Measurements from ENCODE around the gene VSIG10. TPM values are rescaled to one million over a fixed set of nuclear protein-coding genes. Genes with fewer than 3 reads are reported as not detected.

Gene VSIG10
- total and polyA plus RNA-seq, 2 of the 13 experiments (the other 11 are each of a cell fraction or from before 2014, with no cell fraction given): 25.6 to 42.5 TPM

DNA sequence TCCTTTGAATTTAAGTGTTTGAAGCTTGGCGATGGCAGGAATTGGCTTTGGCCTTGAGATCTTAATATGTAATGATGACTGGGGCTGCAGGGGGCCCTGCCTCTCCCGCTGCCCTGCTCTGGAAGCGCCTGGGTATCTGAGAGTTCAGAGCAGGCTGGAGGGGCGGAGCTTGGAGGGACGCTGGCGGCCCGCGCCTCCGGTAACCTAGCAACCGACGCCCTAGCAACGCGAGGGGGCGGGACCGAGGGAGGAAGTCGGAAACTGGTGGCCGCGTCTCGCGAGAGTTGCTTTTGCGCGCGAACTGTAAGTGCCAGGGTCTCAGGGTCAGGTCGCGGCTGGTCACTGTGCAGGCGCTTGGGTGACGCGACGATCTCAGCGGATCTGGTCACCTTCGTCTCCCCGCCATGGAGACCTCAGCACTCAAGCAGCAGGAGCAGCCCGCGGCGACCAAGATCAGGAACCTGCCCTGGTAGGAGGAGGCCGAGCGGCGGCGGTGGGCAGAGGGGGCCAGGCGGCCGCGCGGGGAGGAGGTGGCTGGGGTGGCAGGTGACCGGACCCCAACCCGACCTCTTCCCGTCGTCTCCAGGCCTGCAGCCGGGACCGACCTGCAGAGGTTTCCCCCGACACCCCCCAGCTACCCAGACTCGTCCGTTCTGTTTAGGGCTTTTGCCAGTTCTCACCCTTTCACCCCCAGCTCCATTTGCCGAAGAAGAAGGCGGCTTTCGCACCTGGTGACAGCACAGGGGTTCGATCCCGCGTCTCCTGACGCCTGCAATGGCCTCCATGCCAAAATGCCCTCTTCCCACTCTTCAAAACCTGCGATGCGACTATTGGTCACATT, 87.2 kb downstream of the VSIG10 start, which contains the start of gene RFC5 (continued):
- TF ChIP-seq, protein P1, sequence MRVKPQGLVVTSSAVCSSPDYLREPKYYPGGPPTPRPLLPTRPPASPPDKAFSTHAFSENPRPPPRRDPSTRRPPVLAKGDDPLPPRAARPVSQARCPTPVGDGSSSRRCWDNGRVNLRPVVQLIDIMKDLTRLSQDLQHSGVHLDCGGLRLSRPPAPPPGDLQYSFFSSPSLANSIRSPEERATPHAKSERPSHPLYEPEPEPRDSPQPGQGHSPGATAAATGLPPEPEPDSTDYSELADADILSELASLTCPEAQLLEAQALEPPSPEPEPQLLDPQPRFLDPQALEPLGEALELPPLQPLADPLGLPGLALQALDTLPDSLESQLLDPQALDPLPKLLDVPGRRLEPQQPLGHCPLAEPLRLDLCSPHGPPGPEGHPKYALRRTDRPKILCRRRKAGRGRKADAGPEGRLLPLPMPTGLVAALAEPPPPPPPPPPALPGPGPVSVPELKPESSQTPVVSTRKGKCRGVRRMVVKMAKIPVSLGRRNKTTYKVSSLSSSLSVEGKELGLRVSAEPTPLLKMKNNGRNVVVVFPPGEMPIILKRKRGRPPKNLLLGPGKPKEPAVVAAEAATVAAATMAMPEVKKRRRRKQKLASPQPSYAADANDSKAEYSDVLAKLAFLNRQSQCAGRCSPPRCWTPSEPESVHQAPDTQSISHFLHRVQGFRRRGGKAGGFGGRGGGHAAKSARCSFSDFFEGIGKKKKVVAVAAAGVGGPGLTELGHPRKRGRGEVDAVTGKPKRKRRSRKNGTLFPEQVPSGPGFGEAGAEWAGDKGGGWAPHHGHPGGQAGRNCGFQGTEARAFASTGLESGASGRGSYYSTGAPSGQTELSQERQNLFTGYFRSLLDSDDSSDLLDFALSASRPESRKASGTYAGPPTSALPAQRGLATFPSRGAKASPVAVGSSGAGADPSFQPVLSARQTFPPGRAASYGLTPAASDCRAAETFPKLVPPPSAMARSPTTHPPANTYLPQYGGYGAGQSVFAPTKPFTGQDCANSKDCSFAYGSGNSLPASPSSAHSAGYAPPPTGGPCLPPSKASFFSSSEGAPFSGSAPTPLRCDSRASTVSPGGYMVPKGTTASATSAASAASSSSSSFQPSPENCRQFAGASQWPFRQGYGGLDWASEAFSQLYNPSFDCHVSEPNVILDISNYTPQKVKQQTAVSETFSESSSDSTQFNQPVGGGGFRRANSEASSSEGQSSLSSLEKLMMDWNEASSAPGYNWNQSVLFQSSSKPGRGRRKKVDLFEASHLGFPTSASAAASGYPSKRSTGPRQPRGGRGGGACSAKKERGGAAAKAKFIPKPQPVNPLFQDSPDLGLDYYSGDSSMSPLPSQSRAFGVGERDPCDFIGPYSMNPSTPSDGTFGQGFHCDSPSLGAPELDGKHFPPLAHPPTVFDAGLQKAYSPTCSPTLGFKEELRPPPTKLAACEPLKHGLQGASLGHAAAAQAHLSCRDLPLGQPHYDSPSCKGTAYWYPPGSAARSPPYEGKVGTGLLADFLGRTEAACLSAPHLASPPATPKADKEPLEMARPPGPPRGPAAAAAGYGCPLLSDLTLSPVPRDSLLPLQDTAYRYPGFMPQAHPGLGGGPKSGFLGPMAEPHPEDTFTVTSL (CRISPR knock-in tag; IDR thresholded peaks at IDR 0.05; ENCODE audit: borderline replicate concordance): no peak
- 0 out of 2 replicates have a peak, but pooled peaks have one; percentile 41 for TF ChIP-seq ZNF749 (CRISPR knock-in tag; IDR thresholded peaks at IDR 0.05; ENCODE audit: borderline replicate concordance)
- no peak for TF ChIP-seq MED1 (CRISPR knock-in tag; IDR thresholded peaks at IDR 0.05)
- 0 out of 2 replicates have a peak, but pooled peaks have one; percentile 66 for TF ChIP-seq ZNF564 (CRISPR knock-in tag; IDR thresholded peaks at IDR 0.05)
- TF ChIP-seq, protein P2, sequence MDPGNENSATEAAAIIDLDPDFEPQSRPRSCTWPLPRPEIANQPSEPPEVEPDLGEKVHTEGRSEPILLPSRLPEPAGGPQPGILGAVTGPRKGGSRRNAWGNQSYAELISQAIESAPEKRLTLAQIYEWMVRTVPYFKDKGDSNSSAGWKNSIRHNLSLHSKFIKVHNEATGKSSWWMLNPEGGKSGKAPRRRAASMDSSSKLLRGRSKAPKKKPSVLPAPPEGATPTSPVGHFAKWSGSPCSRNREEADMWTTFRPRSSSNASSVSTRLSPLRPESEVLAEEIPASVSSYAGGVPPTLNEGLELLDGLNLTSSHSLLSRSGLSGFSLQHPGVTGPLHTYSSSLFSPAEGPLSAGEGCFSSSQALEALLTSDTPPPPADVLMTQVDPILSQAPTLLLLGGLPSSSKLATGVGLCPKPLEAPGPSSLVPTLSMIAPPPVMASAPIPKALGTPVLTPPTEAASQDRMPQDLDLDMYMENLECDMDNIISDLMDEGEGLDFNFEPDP (CRISPR knock-in tag; conservative IDR thresholded peaks at IDR 0.05): no peak
- TF ChIP-seq ZNF773 (CRISPR knock-in tag; IDR thresholded peaks at IDR 0.05; ENCODE audit: borderline replicate concordance): peak; percentile 29; the same call in 1 of the 2 replicates
- no peak for TF ChIP-seq NFE2 (CRISPR knock-in tag; IDR thresholded peaks at IDR 0.05)
- TF ChIP-seq RFX5 (IDR thresholded peaks at IDR 0.05; ENCODE audit: low read depth, low read length): peak; percentile 82; the same call in 1 of the 2 replicates
- no peak for TF ChIP-seq NFIB (CRISPR knock-in tag; IDR thresholded peaks at IDR 0.05; ENCODE audit: borderline replicate concordance)
- TF ChIP-seq CHD4 (IDR thresholded peaks at IDR 0.05; ENCODE audit: borderline replicate concordance, low read length): no peak
- peak; percentile 40; the same call in 1 of the 2 replicates for TF ChIP-seq MAZ (IDR thresholded peaks at IDR 0.05; ENCODE audit: borderline replicate concordance, low read depth, low read length)
- TF ChIP-seq MAZ (CRISPR knock-in tag; IDR thresholded peaks at IDR 0.05; ENCODE audit: low read depth): no peak
- peak; percentile 80 for TF ChIP-seq ATF7-NPFF (CRISPR knock-in tag; IDR thresholded peaks at IDR 0.05; ENCODE audit: low read depth)
- TF ChIP-seq TRIM24 (CRISPR knock-in tag; IDR thresholded peaks at IDR 0.05): no peak
- TF ChIP-seq, protein P3, sequence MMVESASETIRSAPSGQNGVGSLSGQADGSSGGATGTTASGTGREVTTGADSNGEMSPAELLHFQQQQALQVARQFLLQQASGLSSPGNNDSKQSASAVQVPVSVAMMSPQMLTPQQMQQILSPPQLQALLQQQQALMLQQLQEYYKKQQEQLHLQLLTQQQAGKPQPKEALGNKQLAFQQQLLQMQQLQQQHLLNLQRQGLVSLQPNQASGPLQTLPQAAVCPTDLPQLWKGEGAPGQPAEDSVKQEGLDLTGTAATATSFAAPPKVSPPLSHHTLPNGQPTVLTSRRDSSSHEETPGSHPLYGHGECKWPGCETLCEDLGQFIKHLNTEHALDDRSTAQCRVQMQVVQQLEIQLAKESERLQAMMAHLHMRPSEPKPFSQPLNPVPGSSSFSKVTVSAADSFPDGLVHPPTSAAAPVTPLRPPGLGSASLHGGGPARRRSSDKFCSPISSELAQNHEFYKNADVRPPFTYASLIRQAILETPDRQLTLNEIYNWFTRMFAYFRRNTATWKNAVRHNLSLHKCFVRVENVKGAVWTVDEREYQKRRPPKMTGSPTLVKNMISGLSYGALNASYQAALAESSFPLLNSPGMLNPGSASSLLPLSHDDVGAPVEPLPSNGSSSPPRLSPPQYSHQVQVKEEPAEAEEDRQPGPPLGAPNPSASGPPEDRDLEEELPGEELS (CRISPR knock-in tag; IDR thresholded peaks at IDR 0.05): peak; percentile 49; the same call in 1 of the 2 replicates
- TF ChIP-seq JUND (CRISPR knock-in tag; IDR thresholded peaks at IDR 0.05): 0 out of 2 replicates have a peak, but pooled peaks have one; percentile 20
- TF ChIP-seq, protein P4, sequence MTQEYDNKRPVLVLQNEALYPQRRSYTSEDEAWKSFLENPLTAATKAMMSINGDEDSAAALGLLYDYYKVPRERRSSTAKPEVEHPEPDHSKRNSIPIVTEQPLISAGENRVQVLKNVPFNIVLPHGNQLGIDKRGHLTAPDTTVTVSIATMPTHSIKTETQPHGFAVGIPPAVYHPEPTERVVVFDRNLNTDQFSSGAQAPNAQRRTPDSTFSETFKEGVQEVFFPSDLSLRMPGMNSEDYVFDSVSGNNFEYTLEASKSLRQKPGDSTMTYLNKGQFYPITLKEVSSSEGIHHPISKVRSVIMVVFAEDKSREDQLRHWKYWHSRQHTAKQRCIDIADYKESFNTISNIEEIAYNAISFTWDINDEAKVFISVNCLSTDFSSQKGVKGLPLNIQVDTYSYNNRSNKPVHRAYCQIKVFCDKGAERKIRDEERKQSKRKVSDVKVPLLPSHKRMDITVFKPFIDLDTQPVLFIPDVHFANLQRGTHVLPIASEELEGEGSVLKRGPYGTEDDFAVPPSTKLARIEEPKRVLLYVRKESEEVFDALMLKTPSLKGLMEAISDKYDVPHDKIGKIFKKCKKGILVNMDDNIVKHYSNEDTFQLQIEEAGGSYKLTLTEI (CRISPR knock-in tag; conservative IDR thresholded peaks at IDR 0.05): no peak
- no peak for TF ChIP-seq ZNF879 (CRISPR knock-in tag; IDR thresholded peaks at IDR 0.05)
